ENCODE data around the gene SYNDIG1.

Gene SYNDIG1

GRCh38 chr20:24672886-24673677, 203.7 kb downstream of the SYNDIG1 start:
- H3K9me3 ChIP-seq: no peaks in the 10 kb centered on the region
- H3K4me1 ChIP-seq: no peaks in the 10 kb centered on the region
- in situ Hi-C loops (cut with MboI; ENCODE audit: low sequenced_read_pairs): no loop called here
- H3K4me3 ChIP-seq: no peak overlapping the region
- no peak for DNase-seq (ENCODE audit: low spot score in 2 of 2)
- H3K27me3 ChIP-seq (ENCODE audit: low read depth): no peaks in the 10 kb centered on the region
- no peaks in the 10 kb centered on the region for H3K36me3 ChIP-seq (replicated peaks)

GRCh38 chr20:24673678-24674570, 204.5 kb downstream of the SYNDIG1 start:
- in situ Hi-C loops (cut with MboI; ENCODE audit: low sequenced_read_pairs): no loop called here
- no peaks in the 10 kb centered on the region for H3K9me3 ChIP-seq
- no peak for DNase-seq (ENCODE audit: low spot score in 2 of 2)
- no peaks in the 10 kb centered on the region for H3K27me3 ChIP-seq (ENCODE audit: low read depth)
- no peaks in the 10 kb centered on the region for H3K36me3 ChIP-seq (replicated peaks)
- no peak overlapping the region for H3K4me3 ChIP-seq
- no peaks in the 10 kb centered on the region for H3K4me1 ChIP-seq

GRCh38 chr20:24674921-24675605, 205.6 kb downstream of the SYNDIG1 start:
- no peaks in the 10 kb centered on the region for H3K36me3 ChIP-seq (replicated peaks)
- no peak overlapping the region for H3K4me3 ChIP-seq
- H3K4me1 ChIP-seq: no peaks in the 10 kb centered on the region
- no peaks in the 10 kb centered on the region for H3K27me3 ChIP-seq (ENCODE audit: low read depth)
- no peaks in the 10 kb centered on the region for H3K9me3 ChIP-seq
- DNase-seq (ENCODE audit: low spot score in 2 of 2): no peak
- in situ Hi-C loops (cut with MboI; ENCODE audit: low sequenced_read_pairs): no loop called here

- H3K9me3 ChIP-seq: no peaks in the 10 kb centered on the region
- no peak for DNase-seq (ENCODE audit: low spot score in 2 of 2)
- H3K27me3 ChIP-seq (ENCODE audit: low read depth): no peaks in the 10 kb centered on the region
- no peaks in the 10 kb centered on the region for H3K4me1 ChIP-seq
- in situ Hi-C loops (cut with MboI; ENCODE audit: low sequenced_read_pairs): no loop called here
- no peaks in the 10 kb centered on the region for H3K36me3 ChIP-seq (replicated peaks)
- no peak overlapping the region for H3K4me3 ChIP-seq
Measured at GRCh38 chr20:24675651-24676352, 206.4 kb downstream of the SYNDIG1 start.

GRCh38 chr20:24676353-24676977, 207.0 kb downstream of the SYNDIG1 start:
- no peak for DNase-seq (ENCODE audit: low spot score in 2 of 2)
- in situ Hi-C loops (cut with MboI; ENCODE audit: low sequenced_read_pairs): no loop called here
- H3K4me3 ChIP-seq: no peak overlapping the region
- H3K27me3 ChIP-seq (ENCODE audit: low read depth): no peaks in the 10 kb centered on the region
- H3K36me3 ChIP-seq (replicated peaks): no peaks in the 10 kb centered on the region
- no peaks in the 10 kb centered on the region for H3K4me1 ChIP-seq
- H3K9me3 ChIP-seq: no peaks in the 10 kb centered on the region

- no peak overlapping the region for H3K4me3 ChIP-seq
- in situ Hi-C loops (cut with MboI; ENCODE audit: low sequenced_read_pairs): no loop called here
- no peaks in the 10 kb centered on the region for H3K27me3 ChIP-seq (ENCODE audit: low read depth)
- no peaks in the 10 kb centered on the region for H3K4me1 ChIP-seq
- no peak for DNase-seq (ENCODE audit: low spot score in 2 of 2)
- no peaks in the 10 kb centered on the region for H3K9me3 ChIP-seq
- no peaks in the 10 kb centered on the region for H3K36me3 ChIP-seq (replicated peaks)
Measured at GRCh38 chr20:24676978-24677370, 207.5 kb downstream of the SYNDIG1 start.

- DNase-seq (ENCODE audit: low spot score in 2 of 2): no peak
- Histone ChIP-seq H3K4me3 (no peak overlapping the region), H3K9me3 (no peaks in the 10 kb centered on the region), H3K4me1 (no peaks in the 10 kb centered on the region), H3K27me3 (ENCODE audit: low read depth) (no peaks in the 10 kb centered on the region), H3K36me3 (replicated peaks) (no peaks in the 10 kb centered on the region)
- in situ Hi-C loops (cut with MboI; ENCODE audit: low sequenced_read_pairs): no loop called here
Measured at GRCh38 chr20:24677626-24678315, 208.3 kb downstream of the SYNDIG1 start.

GRCh38 chr20:24678351-24679106, 209.1 kb downstream of the SYNDIG1 start:
- no peak for DNase-seq (ENCODE audit: low spot score in 2 of 2)
- Histone ChIP-seq H3K9me3 (no peaks in the 10 kb centered on the region), H3K27me3 (ENCODE audit: low read depth) (no peaks in the 10 kb centered on the region), H3K4me1 (no peaks in the 10 kb centered on the region), H3K4me3 (no peak overlapping the region), H3K36me3 (replicated peaks) (no peaks in the 10 kb centered on the region)
- in situ Hi-C loops (cut with MboI; ENCODE audit: low sequenced_read_pairs): no loop called here

GRCh38 chr20:24679448-24680047, 210.1 kb downstream of the SYNDIG1 start:
- no peak overlapping the region for H3K4me3 ChIP-seq
- in situ Hi-C loops (cut with MboI; ENCODE audit: low sequenced_read_pairs): no loop called here
- no peaks in the 10 kb centered on the region for H3K36me3 ChIP-seq (replicated peaks)
- H3K27me3 ChIP-seq (ENCODE audit: low read depth): no peaks in the 10 kb centered on the region
- no peaks in the 10 kb centered on the region for H3K4me1 ChIP-seq
- DNase-seq (ENCODE audit: low spot score in 2 of 2): peak in 1 of 2 experiments; percentile 4
- no peaks in the 10 kb centered on the region for H3K9me3 ChIP-seq

GRCh38 chr20:24681634-24682495, 212.4 kb downstream of the SYNDIG1 start:
- DNase-seq (ENCODE audit: low spot score in 2 of 2): no peak
- no peaks in the 10 kb centered on the region for H3K27me3 ChIP-seq (ENCODE audit: low read depth)
- H3K9me3 ChIP-seq: no peaks in the 10 kb centered on the region
- no peaks in the 10 kb centered on the region for H3K36me3 ChIP-seq (replicated peaks)
- in situ Hi-C loops (cut with MboI; ENCODE audit: low sequenced_read_pairs): no loop called here
- no peaks in the 10 kb centered on the region for H3K4me1 ChIP-seq
- no peak overlapping the region for H3K4me3 ChIP-seq

- no peak overlapping the region for H3K4me3 ChIP-seq
- H3K27me3 ChIP-seq (ENCODE audit: low read depth): no peaks in the 10 kb centered on the region
- H3K9me3 ChIP-seq: no peaks in the 10 kb centered on the region
- no peaks in the 10 kb centered on the region for H3K36me3 ChIP-seq (replicated peaks)
- DNase-seq (ENCODE audit: low spot score in 2 of 2): no peak
- no peaks in the 10 kb centered on the region for H3K4me1 ChIP-seq
- in situ Hi-C loops (cut with MboI; ENCODE audit: low sequenced_read_pairs): no loop called here
Measured at GRCh38 chr20:24682496-24682985, 213.1 kb downstream of the SYNDIG1 start.
